Rectal smooth muscle tissue (tissue), 1 donor: ENCODE measurements around the gene REN.

ENCODE experiments used
- H3K27ac ChIP-seq: one replicate; pipeline ENCODE4 v1.7.0; 2013; ENCODE audit warnings: low read depth, low read length, inconsistent platforms
- H3K27me3 ChIP-seq: one replicate; pipeline ENCODE4 v1.7.0; 2013; ENCODE audit warnings: low read length; ENCODE audit not compliant: control insufficient read depth, insufficient read depth
- H3K36me3 ChIP-seq: one replicate; pipeline ENCODE4 v1.7.0; 2013; ENCODE audit warnings: low read length; ENCODE audit not compliant: control insufficient read depth, insufficient read depth
- H3K4me1 ChIP-seq: one replicate; pipeline ENCODE4 v1.7.0; 2013; ENCODE audit warnings: low read length; ENCODE audit not compliant: control insufficient read depth, insufficient read depth
- H3K4me3 ChIP-seq: one replicate; pipeline ENCODE4 v1.7.0; 2013; ENCODE audit warnings: low read length
- H3K9ac ChIP-seq: one replicate; pipeline ENCODE4 v1.7.0; 2013; ENCODE audit warnings: low read length

The REN gene

GRCh38 chr1:204161609-204162493 is 4.3 kb downstream of the REN start:
- no peak overlapping the region for H3K27ac ChIP-seq
- H3K36me3 ChIP-seq = no peaks in the 10 kb centered on the region
- H3K9ac ChIP-seq = no peak overlapping the region
- no peaks in the 10 kb centered on the region for H3K27me3 ChIP-seq
- no peaks in the 10 kb centered on the region for H3K4me1 ChIP-seq
- H3K4me3 ChIP-seq = no peak overlapping the region

GRCh38 chr1:204157962-204158361 is 8.2 kb downstream of the REN start:
- Histone ChIP-seq H3K4me1 (no peaks in the 10 kb centered on the region), H3K27ac (no peak overlapping the region), H3K27me3 (no peaks in the 10 kb centered on the region), H3K4me3 (no peak overlapping the region), H3K9ac (no peak overlapping the region), H3K36me3 (no peaks in the 10 kb centered on the region)

- H3K4me1 ChIP-seq = no peaks in the 10 kb centered on the region
- H3K27me3 ChIP-seq = no peaks in the 10 kb centered on the region
- no peak overlapping the region for H3K4me3 ChIP-seq
- no peak overlapping the region for H3K27ac ChIP-seq
- H3K9ac ChIP-seq = no peak overlapping the region
- H3K36me3 ChIP-seq = no peaks in the 10 kb centered on the region
Observed at GRCh38 chr1:204155881-204156280, 10.3 kb downstream of the REN start.

- Histone ChIP-seq H3K4me3 (no peak overlapping the region), H3K36me3 (no peaks in the 10 kb centered on the region), H3K27me3 (no peaks in the 10 kb centered on the region), H3K4me1 (no peaks in the 10 kb centered on the region), H3K9ac (no peak overlapping the region), H3K27ac (no peak overlapping the region)
Observed at GRCh38 chr1:204154568-204155255, 11.4 kb downstream of the REN start.

- Histone ChIP-seq H3K4me3 (no peak overlapping the region), H3K4me1 (no peaks in the 10 kb centered on the region), H3K36me3 (no peaks in the 10 kb centered on the region), H3K9ac (no peak overlapping the region), H3K27ac (no peak overlapping the region), H3K27me3 (no peaks in the 10 kb centered on the region)
Observed at GRCh38 chr1:204153667-204154066, 12.5 kb downstream of the REN start.

GRCh38 chr1:204152310-204153044 is 13.7 kb downstream of the REN start:
- Histone ChIP-seq H3K27ac (no peak overlapping the region), H3K4me3 (peak overlapping the region; percentile 32), H3K27me3 (no peaks in the 10 kb centered on the region), H3K9ac (no peak overlapping the region), H3K36me3 (no peaks in the 10 kb centered on the region), H3K4me1 (no peaks in the 10 kb centered on the region)

- Histone ChIP-seq H3K27ac (no peak within 1 kb of the TSS), H3K4me3 (peak within 1 kb of the TSS; percentile 68), H3K4me1 (no peaks in the 10 kb centered on the region), H3K36me3 (no peaks in the 10 kb centered on the region), H3K27me3 (no peaks in the 10 kb centered on the region), H3K9ac (peak within 1 kb of the TSS; percentile 33)
Observed at GRCh38 chr1:204151552-204152309, 14.4 kb downstream of the REN start, which contains the start of gene ETNK2. Gene ETNK2, minus strand, starts transcription at chr1:204152044. Its CDS starts 192 bp downstream, at chr1:204151852.

GRCh38 chr1:204150702-204151551 is 15.2 kb downstream of the REN start:
- H3K4me1 ChIP-seq = no peaks in the 10 kb centered on the region
- H3K27me3 ChIP-seq = no peaks in the 10 kb centered on the region
- H3K27ac ChIP-seq = no peak overlapping the region
- no peaks in the 10 kb centered on the region for H3K36me3 ChIP-seq
- H3K4me3 ChIP-seq = peak overlapping the region; percentile 68
- H3K9ac ChIP-seq = no peak overlapping the region

- Histone ChIP-seq H3K27me3 (no peaks in the 10 kb centered on the region), H3K9ac (no peak overlapping the region), H3K36me3 (no peaks in the 10 kb centered on the region), H3K4me3 (no peak overlapping the region), H3K4me1 (no peaks in the 10 kb centered on the region), H3K27ac (no peak overlapping the region)
Observed at GRCh38 chr1:204149635-204150565, 16.2 kb downstream of the REN start.

- H3K27me3 ChIP-seq = no peaks in the 10 kb centered on the region
- H3K4me3 ChIP-seq = no peak overlapping the region
- no peaks in the 10 kb centered on the region for H3K4me1 ChIP-seq
- H3K36me3 ChIP-seq = no peaks in the 10 kb centered on the region
- H3K27ac ChIP-seq = no peak overlapping the region
- H3K9ac ChIP-seq = no peak overlapping the region
Observed at GRCh38 chr1:204149107-204149506, 17.0 kb downstream of the REN start.
